HG03342 (cell line): ENCODE results near the gene AURKA.
"Not testable (repeated sequence)": the region's sequence is repeated elsewhere in the genome, so short reads cannot be mapped to it uniquely, and the experiment has no call there.

Source experiments
- ATAC-seq: cut with Tn5 transposase; IDR thresholded peaks from one replicate; pipeline ENCODE4 v1.9.1; 2021; ENCODE audit warnings: mild to moderate bottlenecking, moderate library complexity; ENCODE audit not compliant: unreplicated experiment

Gene AURKA

GRCh38 chr20:56360133-56360907 is 31.7 kb downstream of the AURKA start:
- no peak for ATAC-seq

DNA sequence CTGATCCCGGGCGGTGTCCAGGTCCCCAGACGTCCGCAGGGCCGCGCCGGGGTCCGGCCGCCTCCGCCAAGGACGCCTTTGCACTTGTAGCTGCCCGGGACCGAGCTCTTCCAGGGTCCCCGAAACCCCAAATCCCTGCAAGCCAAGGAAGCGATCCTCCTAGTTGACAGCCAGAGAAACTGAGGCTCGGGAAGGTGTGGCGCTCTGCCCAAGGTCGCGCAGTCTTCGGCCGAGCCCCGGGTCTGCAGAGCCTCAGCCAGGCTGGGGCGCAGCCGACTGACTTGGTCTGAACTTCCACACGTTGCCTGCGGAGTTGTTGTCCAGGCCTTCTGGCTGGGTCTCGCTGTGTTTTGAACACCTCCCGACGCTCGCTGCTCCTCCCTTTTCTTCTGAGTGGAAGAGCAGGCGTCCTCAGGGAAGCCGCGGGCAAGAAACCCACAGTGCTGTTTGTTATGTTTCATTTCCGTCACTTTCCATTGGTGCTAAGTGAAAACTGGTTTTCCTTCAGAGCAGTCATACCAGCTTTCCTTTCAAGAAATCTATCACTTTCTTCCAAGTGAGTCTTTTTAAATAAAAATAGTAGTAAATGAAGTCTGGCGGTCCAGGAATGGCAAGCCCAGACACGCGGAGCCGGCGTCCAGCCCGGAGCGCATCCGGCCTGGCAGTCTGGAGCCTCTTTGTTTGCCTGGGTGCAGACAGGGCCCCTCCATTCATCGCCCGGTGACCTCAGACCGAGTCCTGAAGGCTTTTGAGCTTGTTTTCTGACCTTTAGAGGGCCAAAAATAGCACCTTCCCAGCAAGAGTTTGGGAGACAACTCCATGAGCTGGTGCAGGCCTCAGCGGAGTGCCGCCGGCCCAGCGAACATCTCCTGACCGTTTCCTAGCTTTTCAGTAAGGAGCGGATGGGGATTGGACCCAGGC is 32.5 kb downstream of the AURKA start:
- peak; percentile 36 for ATAC-seq

- peak; percentile 97 for ATAC-seq
Measured at GRCh38 chr20:56358600-56359211, 33.3 kb downstream of the AURKA start, which contains the start of gene FAM210B. FAM210B (plus strand) TSS chr20:56358974; CDS start chr20:56359006, 32 bp downstream.

- ATAC-seq: no peak
Measured at GRCh38 chr20:56358070-56358469, 33.9 kb downstream of the AURKA start.

- no peak for ATAC-seq
Measured at GRCh38 chr20:56353356-56353755, 38.7 kb downstream of the AURKA start.

DNA sequence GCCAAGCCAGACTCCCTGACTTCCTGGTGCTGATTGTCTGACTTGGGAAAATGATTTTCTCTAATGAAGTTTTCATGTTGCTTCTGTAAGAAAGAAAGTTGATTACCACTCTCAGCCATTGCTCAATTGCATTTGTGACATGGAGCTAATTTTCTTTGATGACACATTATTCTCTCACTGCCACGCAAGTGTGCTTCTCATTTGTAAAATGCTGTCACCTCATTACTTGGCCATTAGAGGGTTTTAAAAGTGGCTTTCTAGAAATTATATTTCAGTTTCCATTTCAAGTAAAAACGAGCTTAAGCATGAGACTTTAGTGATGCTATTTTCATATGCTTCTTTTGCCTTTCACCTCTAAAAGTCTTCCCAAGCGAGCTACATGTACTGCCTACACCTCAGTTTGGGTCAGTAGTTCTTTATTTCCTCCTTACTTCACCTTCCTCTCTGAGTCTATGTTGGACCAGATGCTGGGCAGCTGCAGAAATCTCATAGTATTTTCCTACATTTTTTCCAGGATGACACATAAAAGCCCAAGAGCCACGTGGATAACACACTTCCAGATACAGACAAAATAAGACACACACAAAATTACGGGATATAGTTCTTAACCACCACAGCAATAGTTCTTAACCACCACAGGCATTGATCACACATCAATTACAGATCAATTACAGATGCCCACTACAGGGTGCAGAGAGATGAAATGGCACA is 39.5 kb downstream of the AURKA start:
- no peak for ATAC-seq

- no peak for ATAC-seq
Measured at GRCh38 chr20:56350842-56351241, 41.2 kb downstream of the AURKA start.

- ATAC-seq: no peak
Measured at GRCh38 chr20:56348746-56349145, 43.3 kb downstream of the AURKA start.

- no peak for ATAC-seq
Measured at GRCh38 chr20:56348305-56348693, 43.7 kb downstream of the AURKA start.

- no peak for ATAC-seq
Measured at GRCh38 chr20:56347628-56348304, 44.2 kb downstream of the AURKA start.

DNA sequence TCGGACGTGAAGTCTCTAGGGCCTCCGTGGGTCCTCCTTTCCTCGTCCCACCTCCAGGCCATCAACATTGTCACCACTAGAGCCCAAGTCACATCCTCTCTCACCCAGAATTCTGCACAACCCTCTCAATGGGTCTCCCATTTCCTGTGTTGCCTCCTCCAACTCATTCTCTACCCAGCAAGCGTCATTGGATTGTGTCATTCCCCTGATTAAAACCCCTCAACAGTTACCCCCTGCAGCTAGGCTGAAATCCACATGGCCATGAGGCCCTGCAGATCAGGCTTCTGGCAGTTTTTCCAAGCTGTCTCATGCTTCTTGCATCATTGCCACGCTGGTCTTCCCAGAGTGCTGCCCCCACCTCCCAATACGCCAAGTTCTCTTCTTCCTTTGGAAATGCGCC is 46.1 kb downstream of the AURKA start:
- ATAC-seq: no peak

DNA sequence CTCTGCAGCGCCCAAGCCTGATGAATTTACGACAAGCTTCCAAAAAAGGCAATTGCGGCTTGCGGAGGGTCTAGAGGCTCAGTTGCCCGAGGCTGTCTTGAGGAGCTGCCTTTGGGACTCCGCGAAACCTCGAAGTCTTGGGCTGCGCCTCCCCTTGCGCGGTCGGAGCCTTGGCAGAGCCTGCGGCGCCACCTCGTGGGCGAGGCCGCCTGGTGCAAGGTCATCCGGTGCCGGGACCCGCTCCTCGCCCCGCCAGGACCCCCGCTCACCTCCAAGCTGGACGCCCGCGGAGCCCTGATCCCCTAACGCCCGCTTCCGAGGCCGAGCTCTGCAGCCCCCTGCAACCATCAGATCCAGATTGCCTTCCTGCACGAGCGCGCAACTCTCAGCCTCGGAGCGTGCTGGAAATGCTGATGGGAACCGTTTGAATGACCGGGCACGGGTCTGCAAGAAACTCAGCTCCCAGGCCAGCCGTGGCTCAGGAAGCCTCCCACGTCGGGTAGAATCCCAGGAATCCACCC is 48.1 kb downstream of the AURKA start:
- ATAC-seq: peak; percentile 88

- no peak for ATAC-seq
Measured at GRCh38 chr20:56342783-56343182, 49.2 kb downstream of the AURKA start.

GRCh38 chr20:56336709-56337108 is 55.3 kb downstream of the AURKA start:
- not testable (repeated sequence) for ATAC-seq

- ATAC-seq: no peak
Measured at GRCh38 chr20:56328861-56329260, 63.2 kb downstream of the AURKA start.

GRCh38 chr20:56324806-56325205 is 67.2 kb downstream of the AURKA start:
- ATAC-seq: no peak

GRCh38 chr20:56323656-56324055 is 68.4 kb downstream of the AURKA start:
- no peak for ATAC-seq

DNA sequence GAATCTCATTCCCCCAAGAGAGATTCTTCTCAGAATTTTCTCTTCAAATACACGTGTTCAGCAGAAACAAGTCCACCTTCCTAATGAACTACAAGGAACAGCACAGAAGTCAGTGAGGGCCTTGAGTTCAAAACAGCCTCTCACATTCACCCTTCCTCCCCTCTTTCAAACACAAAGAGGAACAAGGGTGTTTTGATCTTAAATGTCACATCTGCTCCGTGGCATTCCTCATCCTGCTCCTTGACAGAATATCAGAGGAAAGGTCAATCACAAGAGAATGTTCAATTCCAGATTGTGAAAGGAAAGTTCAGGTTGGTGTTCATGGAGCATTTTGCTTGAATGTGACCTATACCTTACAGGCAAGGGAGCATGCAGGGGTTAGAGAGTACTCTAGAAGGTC is 68.8 kb downstream of the AURKA start:
- no peak for ATAC-seq

GRCh38 chr20:56322681-56323080 is 69.3 kb downstream of the AURKA start:
- no peak for ATAC-seq
